Measurements from ENCODE around the gene FUCA1.

Gene FUCA1

DNA sequence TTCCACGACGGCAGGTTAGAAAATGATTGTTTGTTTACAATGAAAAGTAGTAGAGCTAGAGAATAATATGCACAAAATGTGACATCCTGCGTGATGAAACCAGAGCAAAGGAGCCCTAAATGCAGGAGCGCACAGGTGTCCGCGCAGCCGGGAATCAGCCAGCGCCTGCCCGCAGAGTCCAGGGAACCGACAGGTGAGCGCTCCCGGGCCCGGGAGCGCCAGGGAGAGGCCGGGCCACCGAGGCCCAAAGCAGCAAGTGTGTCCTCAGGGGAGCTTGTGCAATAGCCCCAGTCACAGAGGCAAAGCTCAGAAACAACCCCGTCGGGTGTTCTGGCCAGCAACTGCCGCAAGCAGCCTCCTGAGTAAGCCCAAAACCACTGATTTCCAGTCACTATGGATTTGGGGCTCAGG is 66.7 kb downstream of the FUCA1 start:
- H3K27ac ChIP-seq: no peak overlapping the region

DNA sequence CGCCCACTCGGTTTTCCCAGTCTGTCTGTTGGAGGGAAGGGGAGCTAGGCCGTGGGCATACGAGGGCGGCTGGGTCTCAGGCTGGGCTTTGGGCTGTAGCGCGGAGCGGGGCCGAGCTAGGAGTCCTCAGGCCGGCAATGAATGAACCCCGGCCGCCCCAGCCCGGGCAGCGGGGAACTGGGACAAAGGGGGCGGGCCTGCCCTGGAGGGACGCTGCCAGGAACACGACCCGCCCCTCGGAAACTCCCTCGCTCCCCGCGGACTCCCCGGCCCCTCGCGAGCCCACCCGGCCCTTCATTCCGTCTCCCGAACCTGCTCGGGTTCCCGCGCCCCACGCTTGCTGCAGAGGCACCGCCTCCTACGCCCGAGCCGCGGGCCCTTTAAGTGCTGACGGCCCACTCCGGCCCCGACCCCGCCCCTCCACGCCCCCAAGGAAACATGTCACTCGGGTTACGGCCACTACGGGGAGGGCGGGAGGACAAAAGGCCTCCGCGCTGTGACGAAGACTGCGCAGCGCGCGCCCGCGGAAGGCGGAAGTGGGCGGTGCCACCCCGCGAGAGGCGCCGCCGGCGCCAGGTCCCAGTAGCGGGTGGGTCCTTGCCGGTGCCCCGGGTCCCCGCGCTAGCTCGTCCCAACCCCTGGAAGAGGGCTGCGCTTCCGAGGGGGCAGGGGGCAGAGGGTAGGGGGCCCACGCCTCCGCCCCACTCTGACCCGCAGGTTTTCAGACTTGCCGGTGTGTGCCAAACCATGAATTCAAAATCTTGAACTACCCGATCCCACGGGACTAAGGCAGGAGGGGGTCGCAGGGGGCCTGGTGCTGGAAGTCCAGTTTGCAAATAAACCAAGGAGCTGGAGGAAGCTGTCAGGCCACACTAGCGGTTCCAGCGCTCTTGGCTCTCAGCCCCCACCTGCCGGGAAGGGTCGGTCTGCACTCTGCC is 67.4 kb downstream of the FUCA1 start, which contains the start of gene GALE:
TSS of gene GALE (minus strand) at position 355 of the 938 bp plus-strand sequence. CDS start 1,747 bp downstream, outside the sequence.
- no peaks in the 10 kb centered on the region for H4K20me1 ChIP-seq (ENCODE audit: insufficient read depth)
- H3K36me3 ChIP-seq (ENCODE audit: insufficient read depth): no peaks in the 10 kb centered on the region
- no peaks in the 10 kb centered on the region for H3K27me3 ChIP-seq (ENCODE audit: insufficient read depth, low read depth)
- H3K79me2 ChIP-seq (ENCODE audit: insufficient read depth, low read depth): no peaks in the 10 kb centered on the region
- peaks cover 21% of the 10 kb centered on the region for H3K4me1 ChIP-seq (ENCODE audit: low read depth, poor library complexity, severe bottlenecking)
- TF ChIP-seq, protein P1, sequence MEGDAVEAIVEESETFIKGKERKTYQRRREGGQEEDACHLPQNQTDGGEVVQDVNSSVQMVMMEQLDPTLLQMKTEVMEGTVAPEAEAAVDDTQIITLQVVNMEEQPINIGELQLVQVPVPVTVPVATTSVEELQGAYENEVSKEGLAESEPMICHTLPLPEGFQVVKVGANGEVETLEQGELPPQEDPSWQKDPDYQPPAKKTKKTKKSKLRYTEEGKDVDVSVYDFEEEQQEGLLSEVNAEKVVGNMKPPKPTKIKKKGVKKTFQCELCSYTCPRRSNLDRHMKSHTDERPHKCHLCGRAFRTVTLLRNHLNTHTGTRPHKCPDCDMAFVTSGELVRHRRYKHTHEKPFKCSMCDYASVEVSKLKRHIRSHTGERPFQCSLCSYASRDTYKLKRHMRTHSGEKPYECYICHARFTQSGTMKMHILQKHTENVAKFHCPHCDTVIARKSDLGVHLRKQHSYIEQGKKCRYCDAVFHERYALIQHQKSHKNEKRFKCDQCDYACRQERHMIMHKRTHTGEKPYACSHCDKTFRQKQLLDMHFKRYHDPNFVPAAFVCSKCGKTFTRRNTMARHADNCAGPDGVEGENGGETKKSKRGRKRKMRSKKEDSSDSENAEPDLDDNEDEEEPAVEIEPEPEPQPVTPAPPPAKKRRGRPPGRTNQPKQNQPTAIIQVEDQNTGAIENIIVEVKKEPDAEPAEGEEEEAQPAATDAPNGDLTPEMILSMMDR (conservative IDR thresholded peaks at IDR 0.05; ENCODE audit: low read depth, low read length): no peak
- peak within 1 kb of the TSS; percentile 96 for H3K4me2 ChIP-seq
- 0 out of 2 replicates have a peak within 1 kb of the TSS, but pooled peaks have one; percentile 10 for H3K27ac ChIP-seq
- peak within 1 kb of the TSS; percentile 67; the same call in 1 of the 2 replicates for H3K9ac ChIP-seq
- H2AFZ ChIP-seq (ENCODE audit: low read depth): peak within 1 kb of the TSS; percentile 86
- H3K4me3 ChIP-seq (IDR thresholded peaks at IDR 0.05; ENCODE audit: insufficient read depth, low read depth, low read length): no peak within 1 kb of the TSS

More for the DNA sequence above, 66.7 kb downstream of the FUCA1 start:
- Histone ChIP-seq H3K9ac (peak overlapping the region; percentile 67; the same call in 1 of the 2 replicates), H3K27me3 (ENCODE audit: insufficient read depth, low read depth) (no peaks in the 10 kb centered on the region), H3K4me2 (peak overlapping the region; percentile 96), H2AFZ (ENCODE audit: low read depth) (peak overlapping the region; percentile 86), H3K4me1 (ENCODE audit: low read depth, poor library complexity, severe bottlenecking) (peaks cover 21% of the 10 kb centered on the region), H3K36me3 (ENCODE audit: insufficient read depth) (no peaks in the 10 kb centered on the region), H3K79me2 (ENCODE audit: insufficient read depth, low read depth) (no peaks in the 10 kb centered on the region), H4K20me1 (ENCODE audit: insufficient read depth) (no peaks in the 10 kb centered on the region), H3K4me3 (IDR thresholded peaks at IDR 0.05; ENCODE audit: insufficient read depth, low read depth, low read length) (no peak overlapping the region)
- TF ChIP-seq, protein P1 (conservative IDR thresholded peaks at IDR 0.05; ENCODE audit: low read depth, low read length): no peak

DNA sequence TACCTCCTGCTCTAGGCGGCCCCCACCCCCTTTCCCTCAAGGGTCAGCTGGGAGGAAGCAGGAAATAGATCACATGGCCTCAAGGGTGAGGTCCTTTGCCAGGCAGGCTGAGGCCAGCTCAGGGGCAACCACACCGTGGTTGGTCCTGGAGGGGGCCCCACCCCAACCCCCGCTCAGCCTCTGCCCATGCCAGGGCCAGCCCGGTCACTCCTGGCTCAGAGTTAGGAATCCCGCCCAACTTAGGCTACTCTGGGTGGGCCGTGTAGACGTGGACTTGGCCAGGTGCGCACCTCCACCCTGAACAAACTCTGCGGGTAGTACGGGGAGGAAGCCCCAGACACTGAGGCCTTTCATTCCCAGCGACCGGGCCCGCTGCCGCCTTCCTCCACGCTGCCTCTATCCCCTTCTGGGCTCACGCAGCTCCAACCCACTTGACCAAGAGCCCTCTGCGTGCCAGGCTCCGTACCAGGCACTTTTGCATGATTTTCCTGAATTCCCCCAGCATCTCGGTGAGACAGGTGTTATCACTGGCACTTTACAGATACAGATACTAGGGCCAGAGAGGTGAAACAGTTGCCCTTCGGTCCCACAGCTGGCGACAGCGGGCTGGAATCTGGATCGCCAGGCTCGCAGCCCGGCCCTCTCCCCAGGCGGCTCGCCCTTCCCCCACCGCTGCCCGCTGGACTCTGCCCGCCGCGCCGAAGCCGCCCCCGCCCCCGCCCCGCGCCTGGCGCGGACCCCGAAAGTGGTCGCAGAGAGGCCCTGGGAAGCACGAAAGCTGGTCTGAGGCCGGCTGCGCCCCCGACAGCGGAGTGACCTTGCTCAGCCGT is 68.3 kb downstream of the FUCA1 start:
- Histone ChIP-seq H3K4me1 (ENCODE audit: low read depth, poor library complexity, severe bottlenecking) (peaks cover 16% of the 10 kb centered on the region), H3K27me3 (ENCODE audit: insufficient read depth, low read depth) (no peaks in the 10 kb centered on the region), H3K4me2 (peak overlapping the region; percentile 84), H2AFZ (ENCODE audit: low read depth) (peak overlapping the region; percentile 86), H3K79me2 (ENCODE audit: insufficient read depth, low read depth) (no peaks in the 10 kb centered on the region), H3K4me3 (IDR thresholded peaks at IDR 0.05; ENCODE audit: insufficient read depth, low read depth, low read length) (no peak overlapping the region), H4K20me1 (ENCODE audit: insufficient read depth) (no peaks in the 10 kb centered on the region), H3K36me3 (ENCODE audit: insufficient read depth) (no peaks in the 10 kb centered on the region), H3K9ac (peak overlapping the region; percentile 67; the same call in 1 of the 2 replicates), H3K27ac (no peak overlapping the region)
- TF ChIP-seq, protein P1 (conservative IDR thresholded peaks at IDR 0.05; ENCODE audit: low read depth, low read length): no peak

DNA sequence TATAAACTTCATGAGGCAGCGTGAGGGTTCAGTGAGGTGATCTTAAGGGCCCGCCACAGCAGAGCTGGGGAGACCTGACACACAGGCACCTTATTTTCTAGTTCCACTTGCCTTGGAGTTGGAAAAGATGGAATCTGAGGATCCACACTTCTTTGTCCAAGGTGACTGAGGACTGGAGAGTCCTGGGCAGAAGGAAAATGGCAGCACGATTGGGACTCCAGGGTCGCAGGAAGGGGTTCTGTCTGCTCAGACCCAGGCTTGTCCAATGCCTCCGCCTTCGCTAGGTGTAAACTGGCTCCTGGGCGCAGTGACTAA is 68.9 kb downstream of the FUCA1 start:
- no peak overlapping the region for H3K27ac ChIP-seq
- H3K79me2 ChIP-seq (ENCODE audit: insufficient read depth, low read depth): no peaks in the 10 kb centered on the region
- no peaks in the 10 kb centered on the region for H3K36me3 ChIP-seq (ENCODE audit: insufficient read depth)
- no peak overlapping the region for H2AFZ ChIP-seq (ENCODE audit: low read depth)
- H3K27me3 ChIP-seq (ENCODE audit: insufficient read depth, low read depth): no peaks in the 10 kb centered on the region
- H3K4me1 ChIP-seq (ENCODE audit: low read depth, poor library complexity, severe bottlenecking): peaks cover 11% of the 10 kb centered on the region
- no peaks in the 10 kb centered on the region for H4K20me1 ChIP-seq (ENCODE audit: insufficient read depth)
- no peak overlapping the region for H3K9ac ChIP-seq
- H3K4me3 ChIP-seq (IDR thresholded peaks at IDR 0.05; ENCODE audit: insufficient read depth, low read depth, low read length): no peak overlapping the region
- H3K4me2 ChIP-seq: peak overlapping the region; percentile 84; the same call in 1 of the 2 replicates
- TF ChIP-seq, protein P1 (conservative IDR thresholded peaks at IDR 0.05; ENCODE audit: low read depth, low read length): no peak

Measured in KMS-11 (cell line).